T1000 (cell line): ENCODE results near the gene LRRC63.
"Not testable (repeated sequence)": the region's sequence is repeated elsewhere in the genome, so short reads cannot be mapped to it uniquely, and the experiment has no call there.

Experiments used
- DNase-seq: peaks from one replicate; lab custom pipeline; 2025; ENCODE audit warnings: mixed read lengths; lab: John Stamatoyannopoulos, UW

LRRC63 gene

GRCh38 chr13:46265292-46265691, 53.6 kb downstream of the LRRC63 start:
- DNase-seq = no peak

GRCh38 chr13:46267166-46267565, 55.4 kb downstream of the LRRC63 start:
- no peak for DNase-seq

- no peak for DNase-seq
These were observed 58.7 kb downstream of the LRRC63 start for GRCh38 chr13:46270416-46270815.

- no peak for DNase-seq
These were observed 62.5 kb downstream of the LRRC63 start for GRCh38 chr13:46274094-46274698.

GRCh38 chr13:46278474-46278873, 66.7 kb downstream of the LRRC63 start:
- DNase-seq = no peak

GRCh38 chr13:46281779-46282178, 70.1 kb downstream of the LRRC63 start:
- DNase-seq = no peak

GRCh38 chr13:46283912-46284824, 72.4 kb downstream of the LRRC63 start:
- not testable (repeated sequence) for DNase-seq

- DNase-seq = no peak
These were observed 75.2 kb downstream of the LRRC63 start for GRCh38 chr13:46286972-46287371.

GRCh38 chr13:46288570-46289259, 77.0 kb downstream of the LRRC63 start:
- DNase-seq = no peak

GRCh38 chr13:46289260-46289955, 77.7 kb downstream of the LRRC63 start:
- no peak for DNase-seq

GRCh38 chr13:46290434-46290833, 78.7 kb downstream of the LRRC63 start:
- no peak for DNase-seq

- no peak for DNase-seq
These were observed 81.7 kb downstream of the LRRC63 start for GRCh38 chr13:46293436-46293835.

- no peak for DNase-seq
These were observed 83.9 kb downstream of the LRRC63 start for GRCh38 chr13:46295491-46296114.

GRCh38 chr13:46296115-46296822, 84.5 kb downstream of the LRRC63 start:
- DNase-seq = no peak

- DNase-seq = no peak
These were observed 85.2 kb downstream of the LRRC63 start for GRCh38 chr13:46296921-46297320.

- DNase-seq = no peak
These were observed 85.7 kb downstream of the LRRC63 start for GRCh38 chr13:46297361-46297811.

GRCh38 chr13:46303742-46304385, 92.1 kb downstream of the LRRC63 start:
- DNase-seq = no peak

GRCh38 chr13:46304546-46304945, 92.8 kb downstream of the LRRC63 start:
- DNase-seq = no peak

GRCh38 chr13:46307554-46307953, 95.8 kb downstream of the LRRC63 start:
- no peak for DNase-seq

GRCh38 chr13:46310066-46310465, 98.3 kb downstream of the LRRC63 start:
- DNase-seq = no peak
